Activated effector memory CD4-positive, alpha-beta T cell treated with Interleukin-2 at 50 U/mL for 16 hours (primary cell): Measurements from ENCODE around the gene RNLS.
"Not testable (repeated sequence)": the region's sequence is repeated elsewhere in the genome, so short reads cannot be mapped to it uniquely, and the experiment has no call there.

Experiments used
- DNase-seq: peaks from one replicate; pipeline ENCODE4 v3.0.0-alpha.2; 2020

RNLS gene

DNA sequence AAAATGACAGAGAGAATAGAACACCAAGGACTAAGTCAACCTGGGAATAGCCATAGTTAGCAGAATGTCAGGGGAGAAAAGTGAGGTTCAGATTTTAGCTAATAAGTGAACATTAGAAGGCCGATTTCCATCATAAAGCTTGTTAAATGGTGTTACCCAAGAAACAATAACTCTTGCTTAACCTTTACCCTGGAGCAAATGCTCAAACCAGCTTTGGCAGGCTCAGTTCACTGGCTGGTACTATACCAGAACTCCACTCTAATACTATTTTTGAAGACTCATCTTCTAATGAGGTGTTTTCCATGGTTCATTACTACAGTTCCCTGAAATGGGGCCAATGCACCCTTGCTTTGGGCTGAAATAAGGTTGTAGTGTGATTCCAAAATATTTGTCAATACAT lies 61.3 kb downstream of the RNLS start:
- DNase-seq, result no peak

DNA sequence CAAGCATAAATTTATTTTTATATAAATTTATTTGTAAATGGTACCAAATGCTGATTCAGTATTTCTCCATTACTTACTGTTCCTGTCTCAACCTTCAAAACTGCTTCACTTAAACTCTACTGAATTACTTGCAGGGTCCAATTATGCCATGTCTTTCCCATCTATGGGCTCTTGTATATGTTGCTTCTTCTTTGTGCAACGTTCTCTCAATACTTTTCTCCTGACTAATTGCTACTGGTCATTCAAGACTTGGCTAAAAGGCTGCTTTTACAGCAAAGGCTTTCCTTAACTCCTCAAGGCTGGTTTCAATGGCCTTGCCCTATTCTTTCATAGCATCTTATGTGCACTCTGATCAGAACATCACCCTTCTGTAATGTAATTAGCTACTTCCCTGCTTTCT lies 67.9 kb downstream of the RNLS start:
- DNase-seq, result no peak

DNA sequence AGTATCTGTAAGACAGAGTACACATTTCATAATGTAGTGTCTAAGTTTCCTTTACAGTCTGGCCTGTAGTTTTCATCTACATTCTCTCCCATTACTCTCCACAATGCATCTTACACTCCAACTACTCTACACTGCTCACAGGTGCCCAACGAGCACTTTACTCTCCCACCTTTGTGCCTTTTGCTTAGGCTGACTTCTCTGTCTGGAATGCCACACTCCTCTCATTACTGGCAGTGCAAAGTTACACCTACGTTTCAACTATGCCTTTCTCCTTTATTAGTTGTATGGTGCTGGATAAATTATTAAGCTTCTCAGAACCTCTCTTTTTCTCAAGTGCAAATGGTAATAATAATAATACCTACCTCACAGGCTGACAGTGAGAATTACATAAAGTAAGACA lies 70.5 kb downstream of the RNLS start:
- no peak for DNase-seq

DNA sequence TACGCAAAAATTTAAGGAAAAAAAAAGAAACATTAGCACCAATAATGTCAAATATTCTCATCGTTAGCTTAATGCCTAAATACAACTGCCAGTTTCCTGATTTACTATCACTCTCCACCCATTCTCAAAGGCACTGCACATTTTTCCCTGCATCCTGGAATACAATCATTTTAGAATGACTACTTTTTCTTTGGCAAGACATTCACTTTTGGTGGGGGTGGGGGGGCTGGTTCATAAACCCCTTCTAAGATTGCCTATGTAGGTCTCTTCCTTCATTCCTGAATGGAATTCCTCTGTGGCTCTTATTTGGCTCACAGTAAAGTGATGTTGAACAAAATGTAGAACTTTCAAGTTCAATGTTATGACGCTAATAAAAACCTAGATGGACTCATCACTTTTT lies 74.3 kb downstream of the RNLS start:
- no peak for DNase-seq

DNA sequence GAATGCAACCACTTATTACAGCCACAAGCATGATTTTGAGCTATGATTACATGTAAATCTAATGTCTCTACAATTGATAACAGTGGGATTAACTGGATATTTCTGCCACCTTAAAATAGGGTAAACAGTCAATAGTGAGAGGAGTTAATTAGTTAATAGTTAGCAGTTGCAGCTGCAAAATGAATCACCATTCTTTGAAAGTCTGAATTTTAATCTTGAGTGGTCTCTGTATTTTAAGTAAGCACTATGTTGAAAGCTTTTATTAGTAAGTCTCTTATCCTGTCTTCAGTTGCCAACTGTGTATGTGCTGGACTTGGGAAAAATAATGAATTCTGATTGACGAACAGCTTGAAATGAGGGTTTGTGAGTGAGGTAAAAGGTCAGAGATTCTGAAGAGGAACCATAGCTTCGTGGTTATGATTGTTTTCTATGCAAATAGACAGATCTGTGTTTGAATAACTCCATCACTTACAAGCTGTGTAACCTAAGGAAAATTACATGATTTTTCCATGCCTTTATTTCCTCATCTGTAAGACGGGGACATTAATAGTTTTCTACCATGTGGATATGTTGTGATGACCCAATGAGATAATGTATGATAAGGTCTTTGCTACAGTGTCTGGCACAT lies 75.2 kb downstream of the RNLS start:
- DNase-seq, result no peak

DNA sequence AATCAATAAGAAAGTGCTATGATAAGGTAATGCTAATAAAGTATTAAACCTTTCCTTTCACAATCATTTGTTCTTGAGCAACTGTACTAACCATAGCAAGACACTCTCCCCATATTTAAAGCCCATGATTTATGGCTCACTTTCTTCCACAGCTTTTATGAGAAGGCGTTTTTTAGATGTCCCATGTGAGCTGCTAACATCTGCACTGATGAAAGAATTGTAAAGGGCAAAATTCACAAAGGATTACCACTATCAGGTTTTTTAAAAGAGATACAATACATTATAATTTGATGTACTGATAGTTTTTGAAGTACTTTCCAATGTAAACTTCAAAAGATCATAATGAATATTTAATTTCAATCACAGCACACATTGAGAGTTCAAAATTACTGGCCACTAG lies 75.7 kb downstream of the RNLS start:
- no peak for DNase-seq

DNA sequence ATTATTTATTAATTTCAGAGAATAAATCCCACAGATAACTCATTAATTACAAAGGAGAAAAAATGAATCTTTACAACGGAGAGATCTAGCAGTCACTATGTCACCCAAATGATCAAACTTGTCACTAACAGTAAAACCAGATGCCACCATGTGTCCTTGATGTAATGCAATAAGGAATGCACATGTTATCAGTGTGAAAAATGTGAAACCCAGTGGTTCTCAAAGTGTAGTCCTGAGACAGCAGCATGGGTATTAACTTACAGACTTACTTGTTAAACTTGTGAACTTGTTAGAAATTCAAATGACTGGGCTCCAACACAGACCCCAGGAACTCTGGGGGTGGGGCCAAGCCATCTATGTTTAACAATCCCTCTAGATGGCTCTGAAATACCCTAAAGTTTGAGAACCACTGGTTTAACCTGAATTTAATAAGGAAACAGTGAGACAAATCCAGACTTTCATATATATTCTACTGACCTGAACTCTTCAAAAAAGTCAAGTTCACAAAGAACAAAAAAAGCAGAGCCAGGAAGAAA lies 77.4 kb downstream of the RNLS start:
- no peak for DNase-seq

DNA sequence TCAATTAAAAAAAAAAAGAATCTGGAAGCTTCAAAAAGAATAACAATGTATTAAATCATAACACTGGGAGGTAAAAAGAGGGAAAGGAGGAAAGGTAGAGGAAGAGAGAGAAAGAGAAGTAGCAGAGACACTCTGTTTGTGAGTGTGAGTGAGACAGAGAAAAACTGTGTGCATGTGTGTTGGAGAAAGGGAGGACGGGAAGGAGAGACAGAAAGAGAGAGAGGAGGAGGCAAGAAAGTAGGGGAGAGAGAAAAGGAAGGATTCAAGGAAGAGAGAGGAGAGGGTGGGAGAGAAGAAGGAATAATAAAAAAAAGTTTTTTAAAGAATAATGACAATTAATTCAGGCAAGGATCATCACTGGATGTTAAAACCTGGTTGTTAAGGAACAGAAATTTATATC lies 77.9 kb downstream of the RNLS start:
- DNase-seq, result no peak

DNA sequence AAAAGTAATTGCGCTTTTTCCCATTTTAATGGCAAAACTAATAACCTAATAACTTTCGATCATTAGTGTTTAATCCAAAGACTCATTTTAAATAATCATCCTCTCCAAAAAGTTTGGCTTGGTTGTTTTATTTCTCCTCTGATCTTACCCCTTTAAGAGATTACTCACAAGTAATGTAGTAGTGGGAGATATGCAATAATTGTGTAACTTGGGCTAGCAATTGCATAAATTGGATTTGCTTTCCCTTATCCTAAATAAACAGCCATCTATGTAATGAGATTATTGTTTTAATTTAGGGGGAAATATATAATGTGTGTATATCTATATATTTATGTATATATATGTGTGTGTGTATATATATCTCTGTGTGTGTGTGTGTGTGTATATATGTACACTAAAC lies 82.5 kb downstream of the RNLS start:
- no peak for DNase-seq

DNA sequence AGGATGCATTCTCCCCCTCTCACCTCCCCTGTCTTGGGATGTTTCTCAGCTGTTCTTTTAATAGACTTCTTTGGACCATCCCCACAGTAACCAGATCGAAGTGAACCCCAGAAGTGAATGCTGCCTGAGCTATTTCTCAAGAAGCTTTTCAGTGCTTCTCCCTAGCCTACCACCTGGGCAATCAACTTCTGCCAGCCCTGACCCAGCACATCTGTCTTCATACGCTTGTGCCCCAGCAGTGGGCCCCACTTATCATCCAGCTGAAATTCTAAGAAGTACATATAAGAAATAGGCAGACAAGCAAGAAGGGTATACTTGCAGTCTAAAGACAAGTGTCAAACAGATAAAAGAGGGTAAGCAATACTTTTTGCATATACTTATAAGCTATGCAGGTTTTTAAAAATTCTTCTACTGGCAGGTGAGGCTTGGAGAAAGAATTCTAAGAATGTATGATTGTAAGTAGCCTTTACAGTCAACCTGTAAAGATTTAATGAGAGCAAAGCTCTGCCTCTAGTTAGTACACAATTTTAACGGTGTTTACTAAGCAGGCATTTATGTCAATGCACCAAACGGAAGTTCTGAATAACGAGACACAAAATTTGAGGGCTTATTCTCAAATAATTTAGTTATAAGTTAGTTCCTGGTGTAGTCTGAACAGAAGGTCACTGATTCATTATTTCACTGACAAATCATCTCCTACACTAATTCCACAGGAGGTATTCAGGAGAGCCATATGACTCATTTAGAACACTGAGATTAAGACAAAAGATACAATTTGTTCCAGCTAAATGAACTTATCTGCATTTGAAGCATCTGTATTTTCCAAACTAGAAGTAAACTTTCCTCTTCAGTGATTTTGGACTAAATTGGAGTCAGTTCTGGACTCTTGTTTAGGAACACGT lies 83.3 kb downstream of the RNLS start:
- DNase-seq, result no peak

DNA sequence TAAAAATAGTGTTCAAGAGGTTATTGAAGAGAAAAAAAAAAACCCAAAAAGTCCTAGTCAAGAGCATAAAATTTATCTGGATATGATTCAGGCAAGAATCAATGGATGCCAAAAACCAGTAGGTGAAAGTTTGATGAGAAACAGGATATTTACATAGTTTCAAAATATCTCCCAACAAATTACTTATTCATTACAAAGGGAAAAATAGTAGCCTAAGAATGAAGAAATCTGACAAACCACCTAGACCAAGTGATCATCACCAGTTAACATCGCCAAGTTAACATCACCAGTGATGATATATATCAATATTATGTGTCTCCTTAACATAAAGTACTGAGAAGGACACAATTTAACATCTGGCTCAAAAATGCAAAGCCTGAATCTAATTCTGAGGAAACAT lies 85.2 kb downstream of the RNLS start:
- no peak for DNase-seq

DNA sequence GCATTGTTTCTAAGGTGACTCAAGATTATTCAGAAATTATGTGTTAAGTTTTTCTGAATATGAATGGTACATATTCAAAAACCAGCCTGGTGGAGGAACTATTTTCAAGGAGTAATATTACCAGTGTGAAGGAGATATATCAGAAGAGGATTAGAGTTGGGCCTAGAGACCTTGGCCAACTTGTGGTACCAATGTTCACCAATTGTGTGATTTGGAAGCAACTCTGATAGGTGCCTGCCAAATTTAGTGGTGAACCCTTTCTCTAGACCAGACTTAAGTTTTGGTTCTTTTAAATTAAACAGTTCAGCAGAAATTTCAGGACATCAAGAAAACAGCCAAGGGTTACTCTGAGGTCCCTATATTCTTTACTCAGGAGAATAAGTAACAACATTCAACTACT lies 88.6 kb downstream of the RNLS start:
- DNase-seq, result no peak

DNA sequence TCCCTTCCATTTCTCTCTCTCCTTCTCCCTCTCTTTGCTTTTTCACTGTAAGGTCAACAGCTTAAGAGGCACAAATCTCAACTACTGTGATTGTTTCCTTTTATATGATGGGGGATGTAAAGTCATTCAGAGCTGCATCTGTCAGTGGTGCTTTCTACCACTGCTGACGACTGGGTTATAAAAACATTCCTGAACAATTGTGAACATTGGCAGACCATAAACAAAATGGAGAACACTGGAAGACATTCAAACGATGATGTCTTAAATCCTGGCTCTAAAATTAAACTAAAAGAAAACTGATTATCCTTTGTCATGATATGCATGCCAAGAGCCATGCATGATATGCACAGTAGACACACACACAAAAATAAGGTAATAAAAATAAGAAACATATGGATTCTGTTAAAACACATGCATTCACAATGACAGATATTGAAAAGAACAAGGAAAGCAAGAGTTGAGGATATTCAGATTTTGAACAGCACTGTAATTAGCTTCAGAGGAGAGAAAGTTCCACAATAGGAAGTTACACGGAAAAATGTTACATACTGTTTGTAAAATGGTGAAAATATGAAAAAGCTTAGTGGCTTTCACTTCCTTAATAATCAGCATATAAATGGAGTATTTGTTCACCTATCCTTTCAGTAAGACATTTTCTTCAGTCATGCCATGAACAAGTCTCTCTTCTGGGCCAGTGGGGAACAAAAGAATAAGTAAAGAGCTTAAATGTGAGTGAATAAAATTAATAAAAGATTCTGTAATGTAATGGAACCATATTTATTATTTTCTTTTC lies 89.2 kb downstream of the RNLS start:
- no peak for DNase-seq

DNA sequence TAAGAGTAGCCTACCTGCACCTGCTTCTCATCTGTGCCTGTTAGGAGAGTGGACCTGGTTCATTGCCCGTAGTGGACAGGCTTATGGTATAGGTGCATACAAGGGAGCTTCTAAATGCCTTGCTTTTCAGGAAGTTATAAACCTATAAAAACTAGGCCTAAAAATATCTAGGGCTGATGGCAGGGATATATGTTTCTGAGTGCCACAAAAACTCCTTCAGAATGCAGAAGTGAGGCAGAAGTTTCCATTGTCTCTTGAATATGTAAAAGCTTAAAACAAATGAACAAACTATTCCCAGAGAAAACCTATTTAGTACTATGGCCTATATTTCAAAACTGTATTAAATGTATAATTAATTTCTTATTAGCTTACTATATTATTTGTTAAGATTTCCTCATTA lies 91.8 kb downstream of the RNLS start:
- DNase-seq, result no peak

DNA sequence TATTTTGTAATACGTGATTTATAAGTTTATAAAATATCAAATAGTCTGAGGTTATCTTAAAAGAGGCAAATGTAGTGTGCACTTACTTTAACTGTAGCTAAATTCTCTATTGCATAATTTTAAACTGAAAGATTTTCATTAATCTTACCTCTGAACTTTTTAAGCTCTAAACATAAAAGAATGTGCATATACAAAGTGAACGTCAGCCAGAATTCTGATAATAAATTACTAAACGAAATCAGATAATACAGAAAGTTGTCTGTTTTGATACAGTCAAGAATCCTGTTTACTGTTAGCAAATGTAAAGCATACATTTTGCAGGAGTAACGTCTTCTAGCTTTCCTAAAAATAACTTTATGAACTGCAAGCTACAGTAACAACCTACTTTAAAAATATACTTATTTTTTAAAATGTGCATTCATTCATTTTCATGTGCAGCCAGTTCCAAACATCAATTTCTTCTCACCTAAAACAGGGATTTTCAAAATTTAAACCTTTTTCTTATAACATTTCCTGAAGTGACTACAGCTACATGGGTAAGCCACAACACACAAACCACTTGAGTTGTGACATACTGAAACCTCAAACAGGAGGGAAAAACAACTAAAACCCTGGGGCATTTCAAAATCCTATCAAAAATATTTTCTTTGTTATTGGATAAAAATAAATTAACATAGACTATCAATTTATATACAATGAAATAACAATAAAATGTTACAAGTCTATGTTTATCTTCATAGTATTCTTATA lies 92.7 kb downstream of the RNLS start:
- no peak for DNase-seq

DNA sequence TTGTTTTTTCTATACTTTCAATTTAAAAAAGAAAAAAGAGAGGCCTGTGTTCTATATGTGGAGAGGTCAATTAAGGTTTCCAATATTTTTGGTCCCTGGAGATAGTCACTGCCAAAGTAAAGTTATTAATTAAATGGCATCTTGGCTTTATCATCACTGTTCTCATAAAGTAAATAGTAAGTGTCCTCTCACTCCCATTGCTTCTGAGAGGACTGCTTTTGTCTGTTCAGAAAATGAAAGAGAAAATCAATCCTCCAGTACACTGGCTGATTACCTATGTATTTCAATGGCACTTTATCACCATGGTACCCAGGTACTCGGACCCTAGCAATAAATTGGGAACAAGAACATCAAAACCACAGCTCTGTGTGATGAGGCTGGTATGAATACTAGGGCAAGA lies 94.0 kb downstream of the RNLS start:
- no peak for DNase-seq

DNA sequence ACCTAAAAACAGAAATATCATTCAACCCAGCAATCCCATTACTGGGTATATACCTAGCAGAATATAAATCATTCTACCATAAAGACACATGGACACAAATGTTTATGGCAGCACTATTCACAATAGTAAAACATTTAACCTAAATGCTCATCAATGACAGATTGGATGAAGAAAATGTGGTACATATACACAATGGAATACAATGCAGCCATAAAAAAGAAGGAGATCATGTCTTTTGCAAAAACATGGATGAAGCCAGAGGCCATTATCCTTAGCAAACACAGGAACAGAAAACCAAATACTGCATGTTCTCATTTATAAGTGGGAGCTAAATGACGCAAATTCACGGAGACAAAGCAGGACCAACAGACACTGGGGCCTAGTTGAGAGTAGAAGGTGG lies 96.3 kb downstream of the RNLS start:
- DNase-seq, result not testable (repeated sequence)

DNA sequence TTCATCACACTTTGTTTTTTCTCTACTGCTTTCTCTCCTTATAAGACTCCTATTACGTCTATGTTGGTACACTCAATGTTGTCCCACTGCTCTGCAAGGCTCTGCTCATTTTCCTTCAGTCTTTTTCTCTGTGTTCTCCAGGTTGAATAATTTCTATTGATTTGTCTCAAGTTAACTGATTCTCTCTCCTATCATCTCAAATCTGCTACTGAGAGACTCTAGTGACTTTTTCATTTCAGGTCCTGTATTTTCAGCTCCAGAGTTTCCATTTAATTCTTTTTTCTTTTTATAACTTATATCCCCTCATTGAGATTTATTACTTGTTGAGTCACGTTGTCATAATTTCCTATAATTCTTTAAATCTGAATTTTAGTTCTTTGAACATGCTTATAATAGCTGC lies 100.9 kb downstream of the RNLS start:
- DNase-seq, result no peak

DNA sequence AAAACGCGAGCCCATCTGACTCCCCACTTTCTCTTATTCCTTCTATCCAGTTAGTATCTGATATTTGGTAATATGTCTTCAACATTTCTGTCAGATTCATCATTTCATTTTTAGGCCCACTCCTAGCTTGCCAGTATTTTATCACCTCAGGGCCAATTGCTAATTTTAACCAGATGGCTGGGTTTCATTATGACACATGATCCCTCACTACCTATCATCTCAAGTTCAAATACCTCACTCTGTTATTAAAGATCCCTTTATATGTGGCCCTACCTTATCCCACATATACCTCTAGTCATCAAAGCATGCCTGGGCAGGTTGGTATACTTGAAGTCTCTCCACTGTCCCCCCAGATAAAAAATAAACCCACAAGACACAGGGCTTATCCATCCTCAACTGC lies 104.9 kb downstream of the RNLS start:
- no peak for DNase-seq

DNA sequence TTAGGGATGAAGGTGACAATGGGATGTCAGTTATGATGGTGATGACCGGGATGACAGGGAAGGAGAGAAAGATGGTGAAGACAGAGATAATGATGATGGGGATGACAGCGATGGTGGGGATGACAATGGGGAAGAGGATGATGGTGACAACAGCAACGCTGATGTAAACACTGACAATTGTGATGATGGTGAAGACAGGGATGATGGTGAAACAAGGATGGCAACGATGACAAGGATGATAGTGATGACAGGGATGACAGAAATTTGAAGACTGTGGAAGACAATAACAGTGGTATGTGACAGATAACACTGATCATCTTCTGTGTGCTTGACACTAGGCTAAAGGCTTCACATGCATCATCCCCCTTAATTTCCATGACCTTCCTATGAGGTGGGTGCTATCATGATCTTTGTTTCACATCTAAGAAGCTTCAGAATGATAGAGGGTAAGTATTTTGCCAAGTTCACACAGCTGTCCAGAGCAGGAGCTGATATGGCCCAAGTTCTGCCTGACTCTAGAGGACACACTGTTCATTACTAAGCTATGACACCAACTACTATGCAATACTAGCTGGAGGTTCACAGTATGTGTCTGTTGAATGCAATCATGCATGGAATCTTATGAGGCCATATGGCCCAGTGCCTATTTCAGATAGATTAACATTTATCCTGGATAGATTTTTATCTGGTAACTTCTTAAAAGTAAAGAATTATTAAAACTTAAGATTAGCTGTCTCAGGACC lies 105.6 kb downstream of the RNLS start:
- DNase-seq, result no peak

DNA sequence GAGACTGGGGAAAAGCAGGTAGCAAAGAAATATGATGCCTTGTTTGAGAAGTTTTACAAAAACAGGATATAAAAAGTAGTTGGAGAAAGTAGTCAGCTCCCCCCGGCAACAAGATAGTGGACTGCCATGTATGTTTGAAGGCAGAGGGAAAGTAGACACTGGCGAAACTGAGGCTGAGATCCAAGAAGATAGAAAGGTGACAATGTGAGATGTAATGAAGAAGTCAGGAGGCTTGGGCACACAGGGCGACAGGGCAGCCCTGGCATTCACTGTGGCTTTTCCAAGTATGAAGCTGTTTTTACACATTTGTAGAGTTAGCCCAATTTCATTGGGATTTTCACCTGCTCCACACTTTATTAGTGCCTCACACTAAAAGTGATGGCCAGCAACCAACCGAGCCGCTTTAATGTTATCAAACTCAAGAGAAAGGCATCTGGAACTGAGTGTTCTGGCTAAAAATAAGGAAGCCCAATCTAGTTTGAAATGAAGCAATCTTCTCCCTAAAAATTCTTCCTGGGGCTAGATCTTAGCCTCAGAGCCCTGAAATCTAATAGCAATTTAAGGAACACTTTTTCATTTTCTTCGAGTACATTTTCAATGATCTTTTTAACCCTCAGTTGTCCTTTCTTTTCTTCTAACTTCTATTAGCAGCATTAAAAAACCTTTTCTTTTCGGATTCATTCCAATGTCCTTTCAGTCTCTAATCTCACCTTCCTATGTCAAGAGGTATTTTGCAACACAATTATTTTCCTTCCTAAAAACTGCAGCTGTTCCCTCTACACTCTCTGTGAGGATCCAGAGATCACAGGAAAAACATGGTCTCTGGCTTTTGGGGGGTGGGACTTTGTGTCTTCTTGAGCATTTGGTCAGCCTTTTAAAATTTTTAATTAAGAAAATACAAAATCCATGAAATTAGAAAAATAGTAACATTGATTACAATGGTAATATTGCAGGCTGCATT lies 108.0 kb downstream of the RNLS start:
- no peak for DNase-seq
